IPS DF 4.7 (cell line): Measurements from ENCODE around the gene CCR9.
"Not testable (repeated sequence)": the region's sequence is repeated elsewhere in the genome, so short reads cannot be mapped to it uniquely, and the experiment has no call there.

ENCODE experiments used
- DNase-seq: peaks from one replicate; pipeline ENCODE4 v3.0.0-alpha.2; 2013; ENCODE audit warnings: low spot score; ENCODE audit errors: extremely low read depth

CCR9 gene

GRCh38 chr3:45885979-45886705 lies at the start of gene CCR9:
Gene CCR9 (plus strand): TSS chr3:45886543. CDS start chr3:45894934, 8,391 bp downstream.
- no peak for DNase-seq

GRCh38 chr3:45838466-45838865 lies 47.9 kb upstream of the CCR9 start:
- no peak for DNase-seq

GRCh38 chr3:45841420-45841756 lies 45.0 kb upstream of the CCR9 start:
- DNase-seq: no peak

- DNase-seq: peak; percentile 95
Observed at GRCh38 chr3:45841757-45842491, 44.4 kb upstream of the CCR9 start, which contains the start of gene LZTFL1. Gene LZTFL1 (minus strand): TSS chr3:45842119. CDS start chr3:45841991, 128 bp downstream.

GRCh38 chr3:45842851-45843625 lies 43.3 kb upstream of the CCR9 start:
- no peak for DNase-seq

- no peak for DNase-seq
Observed at GRCh38 chr3:45844616-45845015, 41.7 kb upstream of the CCR9 start.

- DNase-seq: no peak
Observed at GRCh38 chr3:45848392-45848791, 38.0 kb upstream of the CCR9 start.

GRCh38 chr3:45852828-45853227 lies 33.5 kb upstream of the CCR9 start:
- no peak for DNase-seq

GRCh38 chr3:45856323-45856722 lies 30.0 kb upstream of the CCR9 start:
- DNase-seq: not testable (repeated sequence)

- not testable (repeated sequence) for DNase-seq
Observed at GRCh38 chr3:45857024-45857423, 29.3 kb upstream of the CCR9 start.

- DNase-seq: no peak
Observed at GRCh38 chr3:45858809-45859543, 27.4 kb upstream of the CCR9 start.

GRCh38 chr3:45860481-45860880 lies 25.9 kb upstream of the CCR9 start:
- DNase-seq: no peak

- DNase-seq: no peak
Observed at GRCh38 chr3:45861043-45861719, 25.2 kb upstream of the CCR9 start.

GRCh38 chr3:45864760-45865519 lies 21.4 kb upstream of the CCR9 start:
- no peak for DNase-seq

GRCh38 chr3:45865563-45865962 lies 20.8 kb upstream of the CCR9 start:
- DNase-seq: no peak

- DNase-seq: no peak
Observed at GRCh38 chr3:45868213-45868612, 18.1 kb upstream of the CCR9 start.

- no peak for DNase-seq
Observed at GRCh38 chr3:45868650-45869049, 17.7 kb upstream of the CCR9 start.

GRCh38 chr3:45869638-45870037 lies 16.7 kb upstream of the CCR9 start:
- DNase-seq: no peak

- no peak for DNase-seq
Observed at GRCh38 chr3:45870099-45870498, 16.2 kb upstream of the CCR9 start.

- DNase-seq: no peak
Observed at GRCh38 chr3:45871780-45872179, 14.6 kb upstream of the CCR9 start.
